Keratinocyte (primary cell): ENCODE data around the gene DFFB.
"Not testable (repeated sequence)": the region's sequence is repeated elsewhere in the genome, so short reads cannot be mapped to it uniquely, and the experiment has no call there.

Experiments
- EZH2 ChIP-seq: IDR thresholded peaks from one replicate; pipeline ENCODE4 v1.6.1; 2012; ENCODE audit warnings: inconsistent platforms, mild to moderate bottlenecking, low read length, moderate library complexity
- TF ChIP-seq, protein P1 (sequence below), 3 experiments: IDR thresholded peaks in 1 of 3; conservative IDR thresholded peaks in 1 of 3; optimal IDR thresholded peaks in 1 of 3; 2 replicates in 2 of 3; 3 replicates in 1 of 3; pipeline versions ENCODE3 to v1.5.1; 2011; ENCODE audit warnings: low read length in 3 of 3, mild to moderate bottlenecking in 3 of 3, moderate library complexity in 2 of 3, control low read depth in 1 of 3, inconsistent platforms in 1 of 3; ENCODE audit not compliant: insufficient read depth in 2 of 3; ENCODE audit errors: extremely low read depth in 1 of 3

- TF ChIP-seq, protein P1, sequence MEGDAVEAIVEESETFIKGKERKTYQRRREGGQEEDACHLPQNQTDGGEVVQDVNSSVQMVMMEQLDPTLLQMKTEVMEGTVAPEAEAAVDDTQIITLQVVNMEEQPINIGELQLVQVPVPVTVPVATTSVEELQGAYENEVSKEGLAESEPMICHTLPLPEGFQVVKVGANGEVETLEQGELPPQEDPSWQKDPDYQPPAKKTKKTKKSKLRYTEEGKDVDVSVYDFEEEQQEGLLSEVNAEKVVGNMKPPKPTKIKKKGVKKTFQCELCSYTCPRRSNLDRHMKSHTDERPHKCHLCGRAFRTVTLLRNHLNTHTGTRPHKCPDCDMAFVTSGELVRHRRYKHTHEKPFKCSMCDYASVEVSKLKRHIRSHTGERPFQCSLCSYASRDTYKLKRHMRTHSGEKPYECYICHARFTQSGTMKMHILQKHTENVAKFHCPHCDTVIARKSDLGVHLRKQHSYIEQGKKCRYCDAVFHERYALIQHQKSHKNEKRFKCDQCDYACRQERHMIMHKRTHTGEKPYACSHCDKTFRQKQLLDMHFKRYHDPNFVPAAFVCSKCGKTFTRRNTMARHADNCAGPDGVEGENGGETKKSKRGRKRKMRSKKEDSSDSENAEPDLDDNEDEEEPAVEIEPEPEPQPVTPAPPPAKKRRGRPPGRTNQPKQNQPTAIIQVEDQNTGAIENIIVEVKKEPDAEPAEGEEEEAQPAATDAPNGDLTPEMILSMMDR (optimal IDR thresholded peaks at IDR 0.05 in 1 of 3, IDR thresholded peaks at IDR 0.05 in 1 of 3, conservative IDR thresholded peaks at IDR 0.05 in 1 of 3; ENCODE audit: extremely low read depth in 1 of 3, insufficient read depth in 2 of 3, low read length in 3 of 3), result not testable (repeated sequence)
- not testable (repeated sequence) for TF ChIP-seq EZH2
Measured at GRCh38 chr1:3810149-3810761, 47.0 kb upstream of the DFFB start.
